ENCODE measurements around the gene ZBTB32.

ZBTB32 gene

GRCh38 chr19:35746531-35746930, 42.2 kb downstream of the ZBTB32 start:
- H3K4me3 ChIP-seq (replicated peaks in 1 of 2; ENCODE audit: low read depth in 2 of 2, low read length in 2 of 2): peak overlapping the region; percentile 76 to 86
- no peak for DNase-seq (ENCODE audit: low read depth in 2 of 2)
- TF ChIP-seq CTCF (IDR thresholded peaks at IDR 0.05; ENCODE audit: low read depth, low read length): no peak

- H3K4me3 ChIP-seq (replicated peaks in 1 of 2; ENCODE audit: low read depth in 2 of 2, low read length in 2 of 2): peak within 1 kb of the TSS; percentile 98 to 99
- TF ChIP-seq CTCF (IDR thresholded peaks at IDR 0.05; ENCODE audit: low read depth, low read length): no peak
- DNase-seq (ENCODE audit: low read depth in 2 of 2): peak; percentile 100
Observed at GRCh38 chr19:35748106-35749020, 44.0 kb downstream of the ZBTB32 start, which contains the start of gene LIN37. Gene LIN37 (plus strand): TSS chr19:35748576. CDS start chr19:35748725, 149 bp downstream.

GRCh38 chr19:35750167-35750566, 45.8 kb downstream of the ZBTB32 start:
- no peak for TF ChIP-seq CTCF (IDR thresholded peaks at IDR 0.05; ENCODE audit: low read depth, low read length)
- DNase-seq (ENCODE audit: low read depth in 2 of 2): no peak
- no peak overlapping the region for H3K4me3 ChIP-seq (replicated peaks in 1 of 2; ENCODE audit: low read depth in 2 of 2, low read length in 2 of 2)

GRCh38 chr19:35751839-35752745, 47.7 kb downstream of the ZBTB32 start:
- no peak for DNase-seq (ENCODE audit: low read depth in 2 of 2)
- no peak for TF ChIP-seq CTCF (IDR thresholded peaks at IDR 0.05; ENCODE audit: low read depth, low read length)

GRCh38 chr19:35752746-35753350, 48.5 kb downstream of the ZBTB32 start:
- DNase-seq (ENCODE audit: low read depth in 2 of 2): no peak
- H3K4me3 ChIP-seq (replicated peaks in 1 of 2; ENCODE audit: low read depth in 2 of 2, low read length in 2 of 2): no peak overlapping the region
- no peak for TF ChIP-seq CTCF (IDR thresholded peaks at IDR 0.05; ENCODE audit: low read depth, low read length)

More at GRCh38 chr19:35751839-35752745, 47.7 kb downstream of the ZBTB32 start:
- H3K4me3 ChIP-seq (replicated peaks in 1 of 2; ENCODE audit: low read depth in 2 of 2, low read length in 2 of 2): no peak overlapping the region

- H3K4me3 ChIP-seq (replicated peaks in 1 of 2; ENCODE audit: low read depth in 2 of 2, low read length in 2 of 2): no peak overlapping the region
- no peak for TF ChIP-seq CTCF (IDR thresholded peaks at IDR 0.05; ENCODE audit: low read depth, low read length)
- no peak for DNase-seq (ENCODE audit: low read depth in 2 of 2)
Observed at GRCh38 chr19:35753634-35754369, 49.4 kb downstream of the ZBTB32 start.
